Panc1 (cell line): ENCODE data around the gene CLSTN2. TPM values are rescaled to one million over a fixed set of nuclear protein-coding genes. Genes with fewer than 3 reads are reported as not detected.

ENCODE experiments used
- ATAC-seq: fragments of 200-7000 bp; cut with Tn5 transposase; 2 replicates; pipeline ENCODE4 v1.9.1; 2020; ENCODE audit warnings: mild to moderate bottlenecking, moderate library complexity
- BruUV-seq: library from RNA; stranded (reverse); fragments of 400-500 nt; replicated peaks from 2 replicates; lab custom pipeline; 2021; lab: Mats Ljungman, UMichigan
- CTCF ChIA-PET: fragments of 300-600 bp; sonication (Branson Sonifier 250); formaldehyde crosslinking; loops from one replicate; lab custom pipeline; 2022; ENCODE audit warnings: antibody characterized with exemption; lab: Charles Lee
- POLR2A ChIA-PET: fragments of 300-600 bp; sonication (Branson Sonifier 250); formaldehyde crosslinking; loops from one replicate; lab custom pipeline; 2022; ENCODE audit warnings: antibody characterized with exemption; lab: Charles Lee
- DNase-seq: peaks from one replicate; pipeline ENCODE4 v3.0.0-alpha.2; 2010; ENCODE audit warnings: low read depth, low spot score
- H3K27ac ChIP-seq: 2 replicates; pipeline ENCODE4 v1.5.1; 2011; ENCODE audit warnings: mild to moderate bottlenecking, low read length, inconsistent platforms
- H3K27me3 ChIP-seq: fragments of 200-500 bp; sonication (Bioruptor generic); 2 replicates; pipeline ENCODE4 v1.6.0; 2014; ENCODE audit warnings: low read length, inconsistent platforms; ENCODE audit not compliant: control insufficient read depth, insufficient read depth
- H3K36me3 ChIP-seq: fragments of 200-500 bp; sonication (Bioruptor generic); 2 replicates; pipeline ENCODE4 v1.5.1; 2014; ENCODE audit warnings: inconsistent platforms, mild to moderate bottlenecking, low read length, moderate library complexity; ENCODE audit not compliant: control insufficient read depth, insufficient read depth
- H3K4me1 ChIP-seq: 2 replicates; pipeline ENCODE4 v1.5.1; 2011; ENCODE audit warnings: inconsistent platforms, mild to moderate bottlenecking, low read length, moderate library complexity; ENCODE audit not compliant: control insufficient read depth, insufficient read depth
- H3K4me3 ChIP-seq, 2 experiments: 2 replicates each; pipeline ENCODE4 v1.5.1; 2011 to 2012; ENCODE audit warnings: low read depth in 2 of 2, low read length in 2 of 2, mild to moderate bottlenecking in 2 of 2, inconsistent platforms in 1 of 2, moderate library complexity in 1 of 2
- H3K9me3 ChIP-seq: fragments of 200-500 bp; sonication (Bioruptor generic); 2 replicates; pipeline ENCODE4 v1.5.1; 2014; ENCODE audit warnings: low read depth, mild to moderate bottlenecking, inconsistent platforms, low read length, moderate library complexity; ENCODE audit not compliant: control insufficient read depth, insufficient read depth
- POLR2AphosphoS5 ChIP-seq: IDR thresholded peaks from 2 replicates; pipeline ENCODE4 v1.6.1; 2012; ENCODE audit warnings: mild to moderate bottlenecking, low read depth, low read length, moderate library complexity
- SIN3A ChIP-seq: IDR thresholded peaks from 2 replicates; pipeline ENCODE4 v1.6.1; 2012; ENCODE audit warnings: low read depth, mild to moderate bottlenecking, low read length, moderate library complexity, borderline replicate concordance; ENCODE audit not compliant: insufficient read depth
- TCF7L2 ChIP-seq: IDR thresholded peaks from 2 replicates; pipeline ENCODE4 v1.6.1; 2011; ENCODE audit warnings: mild to moderate bottlenecking, low read depth, low read length, inconsistent platforms
- in situ Hi-C: cut with HindIII; loops from 2 replicates; pipeline ENCODE4 v1.10.0; 2016; ENCODE audit warnings: low sequenced_read_pairs, low pct_unique_long_range_greater_than_20kb
- intact Hi-C: fragments of 100-400 bp; cut with micrococcal nuclease; formaldehyde crosslinking; loops from one replicate; pipeline ENCODE4 v1.10.0; 2022; ENCODE audit not compliant: unreplicated experiment
- total RNA-seq: library from RNA; stranded (reverse); gene quantifications from one replicate; pipeline ENCODE4 v1.2.1, GENCODE V29; 2021; ENCODE audit not compliant: unreplicated experiment
- TF ChIP-seq, protein P1 (sequence below), 2 experiments: IDR thresholded peaks; 2 replicates each; pipeline ENCODE4 v1.6.1; 2011 to 2012; ENCODE audit warnings: low read depth in 2 of 2, control low read depth in 1 of 2, low read length in 1 of 2, mild to moderate bottlenecking in 1 of 2, moderate library complexity in 1 of 2; ENCODE audit not compliant: insufficient read depth in 1 of 2
- TF ChIP-seq, protein P2 (sequence below): fragments of 450-650 bp; IDR thresholded peaks from 2 replicates; pipeline ENCODE4 v1.5.1; 2017; ENCODE audit warnings: mild to moderate bottlenecking

Gene CLSTN2
- total RNA-seq, 1 experiment from 2014 or later: 0.03 TPM

DNA sequence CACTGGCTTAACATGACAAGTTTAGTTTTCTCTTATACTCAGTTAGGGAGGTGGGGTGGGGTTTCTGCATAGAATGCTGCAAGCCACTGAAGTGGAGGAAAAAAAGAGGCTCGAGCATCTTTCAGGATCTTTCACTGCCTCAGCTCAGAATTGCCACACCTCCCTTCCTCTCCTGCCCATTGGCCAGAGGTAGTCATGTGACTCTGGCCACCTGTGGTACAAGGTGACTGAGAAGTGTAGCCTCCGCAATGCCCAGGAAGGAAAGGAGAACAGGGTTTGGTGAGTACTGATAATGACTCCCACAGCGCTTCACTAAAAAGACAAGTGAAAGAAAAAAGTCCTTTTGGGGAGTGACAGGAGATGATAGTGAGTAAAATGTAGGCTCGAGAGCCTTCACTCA is 618.6 kb downstream of the CLSTN2 start:
- Histone ChIP-seq H3K4me3 (no peak overlapping the region), H3K36me3 (no peaks in the 10 kb centered on the region), H3K27me3 (no peaks in the 10 kb centered on the region), H3K9me3 (no peaks in the 10 kb centered on the region), H3K27ac (no peak overlapping the region), H3K4me1 (no peaks in the 10 kb centered on the region)
- in situ Hi-C loops (no loop called here), intact Hi-C loops (no loop called here)
- ChIA-PET CTCF (no interaction called here), POLR2A (no interaction called here)
- BruUV-seq: no TSS peak
- TF ChIP-seq, protein P1, sequence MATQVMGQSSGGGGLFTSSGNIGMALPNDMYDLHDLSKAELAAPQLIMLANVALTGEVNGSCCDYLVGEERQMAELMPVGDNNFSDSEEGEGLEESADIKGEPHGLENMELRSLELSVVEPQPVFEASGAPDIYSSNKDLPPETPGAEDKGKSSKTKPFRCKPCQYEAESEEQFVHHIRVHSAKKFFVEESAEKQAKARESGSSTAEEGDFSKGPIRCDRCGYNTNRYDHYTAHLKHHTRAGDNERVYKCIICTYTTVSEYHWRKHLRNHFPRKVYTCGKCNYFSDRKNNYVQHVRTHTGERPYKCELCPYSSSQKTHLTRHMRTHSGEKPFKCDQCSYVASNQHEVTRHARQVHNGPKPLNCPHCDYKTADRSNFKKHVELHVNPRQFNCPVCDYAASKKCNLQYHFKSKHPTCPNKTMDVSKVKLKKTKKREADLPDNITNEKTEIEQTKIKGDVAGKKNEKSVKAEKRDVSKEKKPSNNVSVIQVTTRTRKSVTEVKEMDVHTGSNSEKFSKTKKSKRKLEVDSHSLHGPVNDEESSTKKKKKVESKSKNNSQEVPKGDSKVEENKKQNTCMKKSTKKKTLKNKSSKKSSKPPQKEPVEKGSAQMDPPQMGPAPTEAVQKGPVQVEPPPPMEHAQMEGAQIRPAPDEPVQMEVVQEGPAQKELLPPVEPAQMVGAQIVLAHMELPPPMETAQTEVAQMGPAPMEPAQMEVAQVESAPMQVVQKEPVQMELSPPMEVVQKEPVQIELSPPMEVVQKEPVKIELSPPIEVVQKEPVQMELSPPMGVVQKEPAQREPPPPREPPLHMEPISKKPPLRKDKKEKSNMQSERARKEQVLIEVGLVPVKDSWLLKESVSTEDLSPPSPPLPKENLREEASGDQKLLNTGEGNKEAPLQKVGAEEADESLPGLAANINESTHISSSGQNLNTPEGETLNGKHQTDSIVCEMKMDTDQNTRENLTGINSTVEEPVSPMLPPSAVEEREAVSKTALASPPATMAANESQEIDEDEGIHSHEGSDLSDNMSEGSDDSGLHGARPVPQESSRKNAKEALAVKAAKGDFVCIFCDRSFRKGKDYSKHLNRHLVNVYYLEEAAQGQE (IDR thresholded peaks at IDR 0.05; ENCODE audit: insufficient read depth in 1 of 2, low read depth in 2 of 2, low read length in 1 of 2): no peak
- ATAC-seq (no peak), DNase-seq (no peak)

DNA sequence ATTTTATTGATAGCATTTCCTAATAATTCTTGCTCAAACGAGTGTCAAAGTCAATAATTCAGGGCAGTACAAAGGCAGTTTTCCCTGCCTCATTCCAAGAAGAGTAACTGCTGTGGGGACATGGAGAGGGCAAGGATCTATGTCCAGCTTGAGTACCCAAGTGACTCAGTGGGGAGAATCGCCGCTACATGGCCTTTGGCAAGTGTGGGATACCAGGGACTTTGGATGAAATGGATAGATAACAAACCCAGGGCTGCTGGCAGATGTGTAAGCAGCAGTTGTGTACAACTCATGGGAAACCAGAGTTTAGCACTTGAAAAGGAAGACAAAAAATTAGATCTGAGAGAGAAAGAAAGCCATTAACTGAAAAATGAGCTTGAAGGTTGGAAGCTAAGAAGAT is 620.7 kb downstream of the CLSTN2 start:
- Histone ChIP-seq H3K36me3 (no peaks in the 10 kb centered on the region), H3K27me3 (no peaks in the 10 kb centered on the region), H3K27ac (no peak overlapping the region), H3K9me3 (no peaks in the 10 kb centered on the region), H3K4me3 (no peak overlapping the region), H3K4me1 (no peaks in the 10 kb centered on the region)
- no TSS peak for BruUV-seq
- in situ Hi-C loops (no loop called here), intact Hi-C loops (no loop called here)
- no peak for DNase-seq
- CTCF ChIA-PET: no interaction called here
- ATAC-seq: no peak
- TF ChIP-seq, protein P1 (IDR thresholded peaks at IDR 0.05; ENCODE audit: insufficient read depth in 1 of 2, low read depth in 2 of 2, low read length in 1 of 2): no peak
- no peak for TF ChIP-seq POLR2AphosphoS5
- no peak for TF ChIP-seq SIN3A
- TF ChIP-seq, protein P2, sequence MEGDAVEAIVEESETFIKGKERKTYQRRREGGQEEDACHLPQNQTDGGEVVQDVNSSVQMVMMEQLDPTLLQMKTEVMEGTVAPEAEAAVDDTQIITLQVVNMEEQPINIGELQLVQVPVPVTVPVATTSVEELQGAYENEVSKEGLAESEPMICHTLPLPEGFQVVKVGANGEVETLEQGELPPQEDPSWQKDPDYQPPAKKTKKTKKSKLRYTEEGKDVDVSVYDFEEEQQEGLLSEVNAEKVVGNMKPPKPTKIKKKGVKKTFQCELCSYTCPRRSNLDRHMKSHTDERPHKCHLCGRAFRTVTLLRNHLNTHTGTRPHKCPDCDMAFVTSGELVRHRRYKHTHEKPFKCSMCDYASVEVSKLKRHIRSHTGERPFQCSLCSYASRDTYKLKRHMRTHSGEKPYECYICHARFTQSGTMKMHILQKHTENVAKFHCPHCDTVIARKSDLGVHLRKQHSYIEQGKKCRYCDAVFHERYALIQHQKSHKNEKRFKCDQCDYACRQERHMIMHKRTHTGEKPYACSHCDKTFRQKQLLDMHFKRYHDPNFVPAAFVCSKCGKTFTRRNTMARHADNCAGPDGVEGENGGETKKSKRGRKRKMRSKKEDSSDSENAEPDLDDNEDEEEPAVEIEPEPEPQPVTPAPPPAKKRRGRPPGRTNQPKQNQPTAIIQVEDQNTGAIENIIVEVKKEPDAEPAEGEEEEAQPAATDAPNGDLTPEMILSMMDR: no peak
- TF ChIP-seq TCF7L2: no peak
- POLR2A ChIA-PET: no interaction called here
